ENCODE data around the gene ASPHD2. TPM values are rescaled to one million over a fixed set of nuclear protein-coding genes. Genes with fewer than 3 reads are reported as not detected.

Gene ASPHD2
- total RNA-seq, 1 donor from 2014 or later, result 18.5 TPM

- intact Hi-C loops (cut with micrococcal nuclease), result no loop called here
Observed at GRCh38 chr22:26445577-26446275, 16.7 kb downstream of the ASPHD2 start.

DNA sequence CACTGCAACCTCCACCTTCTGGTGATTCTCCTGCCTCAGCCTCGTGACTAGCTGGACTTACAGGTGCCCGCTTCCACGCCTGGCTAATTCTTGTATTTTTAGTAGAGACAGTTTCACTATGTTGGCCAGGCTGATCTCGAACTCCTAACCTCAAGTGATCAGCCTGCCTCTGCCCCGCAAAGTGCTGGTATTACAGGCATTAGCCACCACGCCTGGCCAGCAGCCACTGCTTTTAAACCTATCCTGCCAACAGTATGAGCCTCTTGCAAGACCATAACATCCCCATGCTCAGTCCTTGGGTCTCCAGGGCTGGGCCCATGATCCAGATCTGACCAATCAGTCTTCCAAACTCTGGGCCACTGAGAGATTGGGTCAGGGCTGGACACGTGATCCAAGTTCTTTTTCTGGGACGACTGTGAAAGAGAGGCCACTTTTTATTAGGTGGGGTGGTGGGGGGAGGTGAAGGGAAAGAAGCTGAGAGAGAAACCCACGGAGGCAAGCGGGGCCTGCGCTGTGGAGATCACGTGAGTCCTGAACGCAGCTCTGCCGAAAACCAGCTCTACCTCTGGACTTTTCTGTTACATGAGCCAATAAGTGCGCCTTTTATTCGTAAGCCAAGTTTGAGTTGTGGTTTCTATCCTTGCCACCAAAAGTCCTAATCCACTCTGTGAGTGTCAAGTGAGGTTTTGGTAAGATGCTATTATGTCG is 17.9 kb downstream of the ASPHD2 start:
- intact Hi-C loops (cut with micrococcal nuclease), result no loop called here

GRCh38 chr22:26447584-26448329 is 18.7 kb downstream of the ASPHD2 start:
- intact Hi-C loops (cut with micrococcal nuclease), result no loop called here

DNA sequence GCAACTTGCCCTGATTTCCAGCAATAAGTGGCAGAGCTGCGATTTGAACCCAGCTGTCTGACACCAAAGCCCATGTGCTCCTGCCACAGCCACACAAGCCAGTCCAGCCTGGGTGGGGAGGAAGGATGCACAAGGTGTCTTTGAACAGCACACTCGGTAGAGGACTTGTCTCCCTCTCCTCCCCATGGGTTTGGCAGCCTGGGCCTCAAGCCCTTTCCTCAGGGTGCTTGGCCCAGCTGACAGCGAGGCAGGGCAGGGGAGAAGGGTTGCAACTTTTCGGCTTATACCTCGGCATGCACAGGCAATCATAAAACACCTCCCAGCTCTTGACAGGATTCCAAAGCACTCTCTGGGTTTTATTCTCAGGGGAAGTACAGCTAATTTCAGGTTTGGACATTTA is 19.3 kb downstream of the ASPHD2 start:
- intact Hi-C loops (cut with micrococcal nuclease), result no loop called here

DNA sequence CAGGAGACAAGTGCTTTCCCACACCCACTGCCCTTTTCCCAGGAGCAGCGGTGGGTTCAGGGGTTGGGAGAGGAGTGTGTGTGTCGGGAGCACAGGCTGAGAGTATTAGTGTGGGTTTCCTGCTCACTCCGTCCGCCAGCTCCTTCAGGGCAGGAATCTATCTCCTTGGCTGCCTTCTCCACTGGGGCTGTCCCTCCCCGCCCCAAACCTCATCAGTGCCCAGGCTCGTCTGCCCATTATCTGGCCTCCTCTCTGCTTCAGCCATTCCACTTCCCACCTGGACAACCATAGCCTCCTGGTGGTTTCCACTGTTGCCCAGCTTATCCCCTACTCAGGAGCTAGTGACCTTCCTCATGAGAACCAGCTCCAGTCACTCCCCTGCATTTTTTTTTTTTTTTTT is 19.9 kb downstream of the ASPHD2 start:
- intact Hi-C loops (cut with micrococcal nuclease), result no loop called here

DNA sequence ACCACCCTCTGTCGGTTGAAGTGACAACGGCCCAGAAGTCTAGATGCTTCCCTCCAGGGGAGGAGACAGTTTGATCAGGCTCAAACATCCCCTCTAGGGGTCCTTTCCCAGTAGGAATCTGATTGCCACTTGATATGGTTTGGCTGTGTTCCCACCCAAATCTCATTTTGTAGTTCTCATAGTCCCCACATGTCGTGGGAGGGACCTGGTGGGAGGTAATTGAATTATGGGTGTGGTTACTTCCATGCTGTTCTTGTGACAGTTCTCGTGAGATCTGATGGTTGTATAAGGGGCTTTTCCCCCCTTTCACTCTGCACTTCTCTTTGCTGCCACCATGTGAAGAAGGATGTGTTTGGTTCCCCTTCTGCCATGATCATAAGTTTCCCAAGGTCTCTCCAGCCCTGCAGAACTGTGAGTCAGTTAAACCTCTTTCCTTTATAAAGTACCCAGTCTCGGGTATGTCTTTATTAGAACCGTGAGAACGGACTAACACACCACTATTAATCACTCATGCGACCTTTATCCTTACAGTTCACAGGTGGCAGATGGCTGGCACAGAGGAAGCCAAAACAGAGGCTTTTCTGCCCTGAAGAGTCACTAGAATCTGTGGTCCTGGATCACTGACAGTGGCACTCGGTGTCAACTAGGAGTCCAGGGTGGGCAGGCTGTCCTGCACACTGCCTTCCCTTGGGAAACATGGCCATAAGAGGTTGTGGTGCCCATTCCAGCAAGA is 21.6 kb downstream of the ASPHD2 start:
- intact Hi-C loops (cut with micrococcal nuclease), result no loop called here

- intact Hi-C loops (cut with micrococcal nuclease), result no loop called here
Observed at GRCh38 chr22:26452236-26453016, 23.4 kb downstream of the ASPHD2 start.

DNA sequence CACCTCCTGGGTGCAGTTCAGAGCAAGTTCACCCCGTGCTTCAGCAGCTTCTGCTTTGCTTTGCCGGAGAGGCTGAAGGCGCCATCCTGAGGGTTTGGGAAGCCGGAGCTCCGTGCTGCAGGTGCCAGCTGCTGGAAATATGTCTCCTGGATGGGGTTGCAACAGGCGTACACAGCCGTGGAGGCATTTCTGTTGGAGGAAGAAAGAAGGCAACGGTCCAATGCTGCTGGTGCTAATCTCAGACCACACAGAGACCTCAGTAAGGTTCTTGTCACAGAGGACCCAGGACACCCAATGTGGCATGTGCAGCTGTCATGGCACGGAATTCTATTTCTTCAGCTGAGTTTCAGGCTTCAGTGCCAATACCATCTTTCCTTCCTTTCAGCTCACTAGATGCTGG is 24.2 kb downstream of the ASPHD2 start:
- intact Hi-C loops (cut with micrococcal nuclease), result no loop called here

GRCh38 chr22:26453812-26454500 is 24.9 kb downstream of the ASPHD2 start:
- intact Hi-C loops (cut with micrococcal nuclease), result no loop called here

- intact Hi-C loops (cut with micrococcal nuclease), result no loop called here
Observed at GRCh38 chr22:26457661-26458272, 28.7 kb downstream of the ASPHD2 start.

GRCh38 chr22:26460202-26460601 is 31.1 kb downstream of the ASPHD2 start:
- intact Hi-C loops (cut with micrococcal nuclease), result loop anchor here (2.0 kb wide), 1 partner anchor 29 kb away; no protein-coding TSS in a partner anchor

- intact Hi-C loops (cut with micrococcal nuclease), result loop anchor here (1.0 to 2.0 kb wide), 3 partner anchors 30 to 97 kb away; no protein-coding TSS in a partner anchor
Observed at GRCh38 chr22:26461188-26461810, 32.2 kb downstream of the ASPHD2 start.

DNA sequence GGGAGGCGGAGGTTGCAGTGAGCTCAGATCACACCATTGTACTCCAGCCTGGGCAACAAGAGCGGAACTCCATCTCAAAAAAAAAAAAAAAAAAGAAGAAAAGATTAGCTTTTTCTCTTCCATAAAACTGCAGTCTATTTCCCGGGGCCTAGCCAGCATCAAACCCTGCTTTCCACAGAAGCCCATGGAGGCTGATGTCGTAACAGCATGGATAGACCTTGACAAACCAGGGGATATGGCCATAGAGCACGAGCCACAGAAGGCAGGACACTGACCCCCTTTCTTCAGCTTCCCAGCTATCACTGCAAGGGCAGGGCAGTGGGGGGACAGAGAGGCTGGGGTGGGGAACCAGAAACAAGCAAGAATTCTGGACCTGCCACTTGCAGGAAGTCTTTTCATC is 33.0 kb downstream of the ASPHD2 start:
- intact Hi-C loops (cut with micrococcal nuclease), result no loop called here

- intact Hi-C loops (cut with micrococcal nuclease), result no loop called here
Observed at GRCh38 chr22:26462641-26463040, 33.6 kb downstream of the ASPHD2 start.

DNA sequence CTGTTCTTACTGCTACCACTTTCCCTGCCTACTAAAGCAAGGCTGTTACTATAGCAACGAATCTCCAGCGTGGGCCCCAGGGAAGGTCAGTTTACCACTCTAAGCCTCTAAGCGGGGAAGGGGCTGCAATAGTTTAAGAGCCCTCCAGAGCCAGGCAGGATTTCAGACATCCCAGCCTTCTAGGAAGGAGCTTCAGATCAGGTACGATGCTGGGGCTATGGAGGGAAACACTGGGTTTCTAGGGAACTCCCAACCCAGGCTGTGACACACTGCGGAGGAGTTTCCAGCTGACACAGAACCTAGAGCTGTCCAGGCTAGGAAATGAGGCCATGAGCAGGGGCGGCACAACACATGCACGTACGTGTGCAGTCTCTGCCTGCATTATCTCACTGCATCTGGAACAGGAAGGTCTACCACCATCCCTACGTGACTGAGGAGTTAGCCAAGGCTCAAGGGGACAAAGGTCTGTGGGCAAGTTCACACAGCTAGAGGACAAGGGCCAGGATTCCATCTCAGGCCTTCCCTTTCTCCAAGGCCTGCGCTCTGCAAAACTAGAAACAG is 34.1 kb downstream of the ASPHD2 start:
- intact Hi-C loops (cut with micrococcal nuclease), result no loop called here

DNA sequence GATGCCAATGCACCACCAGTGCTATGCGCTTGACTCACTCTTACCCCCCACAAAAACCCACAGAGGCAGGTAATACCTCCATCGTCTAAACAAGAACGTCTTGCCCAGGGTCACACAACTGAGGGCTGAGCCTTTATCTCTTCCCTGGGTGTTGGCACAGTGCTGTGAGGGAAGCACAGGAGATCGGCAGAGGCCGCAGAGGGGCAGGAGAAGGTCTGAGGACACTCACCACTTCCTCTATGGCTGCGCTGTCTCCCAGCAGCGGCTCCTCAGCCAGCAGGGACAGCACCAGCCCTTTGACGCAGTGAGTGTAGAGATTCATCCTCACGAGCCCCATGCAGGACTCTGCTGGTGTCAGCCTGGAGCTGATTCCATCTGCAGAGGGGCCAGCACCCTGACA is 34.6 kb downstream of the ASPHD2 start:
- intact Hi-C loops (cut with micrococcal nuclease), result no loop called here

DNA sequence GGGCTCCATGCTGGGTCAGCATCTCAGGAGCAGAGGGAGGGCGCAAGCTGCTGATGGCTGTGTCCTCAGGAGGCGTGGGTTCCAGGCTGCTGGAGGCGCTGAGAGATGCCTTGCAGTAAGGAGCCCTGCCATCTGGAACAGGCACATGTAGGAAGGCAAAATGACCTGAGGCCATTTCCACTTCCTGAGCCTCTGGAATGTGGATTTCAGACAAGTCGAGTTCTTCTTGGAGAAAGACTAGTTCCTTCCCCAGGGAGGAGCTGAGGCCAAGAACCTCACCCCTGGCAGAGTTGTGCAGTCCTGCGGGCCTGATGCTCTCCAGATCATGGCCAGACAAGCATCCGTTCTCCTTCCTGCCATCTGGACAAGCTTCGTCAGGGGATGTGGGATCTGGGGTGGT is 35.3 kb downstream of the ASPHD2 start:
- intact Hi-C loops (cut with micrococcal nuclease), result no loop called here

DNA sequence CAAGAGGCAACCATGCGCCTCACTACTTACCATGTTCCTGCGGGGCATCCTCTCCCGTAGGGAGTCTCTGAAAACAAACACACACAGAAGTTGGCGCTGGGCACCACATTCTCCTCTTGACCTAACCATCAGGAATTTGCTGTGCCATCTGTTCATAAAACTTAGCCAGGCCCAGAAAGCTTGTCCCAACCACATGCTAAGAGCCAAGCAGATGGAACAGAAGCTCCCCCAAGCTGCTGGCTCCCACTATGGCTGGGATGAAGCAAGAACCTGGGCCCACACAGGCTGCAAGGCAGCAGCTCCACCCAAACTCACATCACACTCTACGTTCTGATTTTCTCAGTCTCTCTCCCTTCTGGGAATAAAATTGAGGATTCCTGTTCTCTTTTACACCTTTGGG is 37.1 kb downstream of the ASPHD2 start:
- intact Hi-C loops (cut with micrococcal nuclease), result no loop called here

GRCh38 chr22:26470807-26471206 is 41.7 kb downstream of the ASPHD2 start:
- intact Hi-C loops (cut with micrococcal nuclease), result no loop called here

Measured in T-helper 1 cell treated with Interleukin-12 subunit alpha and Interleukin-12 subunit beta and Interleukin-4 antibody, amounts not matched to agents 30 ng/mL and 1 ng/mL, for 36 hours (primary cell).